A549 (cell line): ENCODE measurements around the gene UNC45B. TPM values are rescaled to one million over a fixed set of nuclear protein-coding genes. Genes with fewer than 3 reads are reported as not detected.

ENCODE experiments used
- ATAC-seq, 2 experiments: fragments of 200-7000 bp in 1 of 2; fragments of >200 bp in 1 of 2; cut with Nextera tagmentation in 1 of 2; cut with Tn5 transposase in 1 of 2; 3 replicates each; pipeline versions ENCODE4 v1.8.0 to v1.9.1; 2018 to 2020; ENCODE audit warnings: mild to moderate bottlenecking in 1 of 2, moderate library complexity in 1 of 2
- CTCF ChIA-PET: fragments of 300-600 bp; sonication (Branson Sonifier 250); formaldehyde crosslinking; extraction: SDS; loops from one replicate; lab custom pipeline; 2021; ENCODE audit warnings: antibody characterized with exemption, inconsistent platforms; lab: Yijun Ruan, JAX
- POLR2A ChIA-PET: fragments of 350-600 bp; formaldehyde crosslinking; extraction: SDS; loops from one replicate; lab custom pipeline; 2021; ENCODE audit warnings: antibody characterized with exemption, inconsistent platforms; lab: Yijun Ruan, JAX
- DNase-seq, 2 experiments: peaks; one replicate each; pipeline versions ENCODE4 v3.0.0 to v3.0.0-alpha.2; 2011 to 2016; ENCODE audit warnings: low read depth in 1 of 2, low spot score in 1 of 2
- FAIRE-seq: peaks from 2 replicates; lab custom pipeline; 2011; peaks lifted over from hg19 to GRCh38; lab: Jason Lieb, UNC
- H3K27ac ChIP-seq, 2 experiments: fragments of >200 bp; sonication (Bioruptor Twin); formaldehyde crosslinking; 3 replicates each; pipeline ENCODE4 v1.5.1; 2016 to 2017
- H3K4me1 ChIP-seq: fragments of >200 bp; sonication (Bioruptor Twin); formaldehyde crosslinking; 3 replicates; pipeline ENCODE4 v1.6.1; 2016
- H3K4me2 ChIP-seq: fragments of >200 bp; sonication (Bioruptor Twin); formaldehyde crosslinking; 3 replicates; pipeline ENCODE4 v1.6.1; 2016
- H3K4me3 ChIP-seq: fragments of >200 bp; sonication (Bioruptor Twin); formaldehyde crosslinking; 3 replicates; pipeline ENCODE4 v1.5.1; 2016
- H3K9me3 ChIP-seq: fragments of >200 bp; sonication (Bioruptor Twin); formaldehyde crosslinking; 3 replicates; pipeline ENCODE4 v1.6.1; 2016
- BHLHE40 ChIP-seq: IDR thresholded peaks from 2 replicates; pipeline ENCODE4 v1.6.1; 2012; ENCODE audit warnings: low read depth, low read length, inconsistent platforms
- CEBPB ChIP-seq, 2 experiments: fragments of >200 bp in 1 of 2; sonication (Bioruptor Twin) in 1 of 2; formaldehyde crosslinking in 1 of 2; IDR thresholded peaks; 2 replicates each; pipeline ENCODE4 v1.6.1; 2012 to 2016
- CTCF ChIP-seq: fragments of >200 bp; sonication (Bioruptor Twin); formaldehyde crosslinking; IDR thresholded peaks from 3 replicates; pipeline ENCODE4 v1.5.1; 2016
- EHF ChIP-seq: fragments of 250-450 bp; sonication (Bioruptor Pico); IDR thresholded peaks from 2 replicates; pipeline ENCODE4 v1.5.0; 2020; ENCODE audit warnings: mild to moderate bottlenecking
- EHMT2 ChIP-seq: fragments of 200-600 bp; sonication (generic); IDR thresholded peaks from 2 replicates; pipeline ENCODE4 v1.6.1; 2016; ENCODE audit warnings: antibody characterized with exemption, low read depth, mild to moderate bottlenecking, moderate library complexity
- ESRRA ChIP-seq: fragments of 150-350 bp; IDR thresholded peaks from 2 replicates; pipeline ENCODE4 v1.6.1; 2014; ENCODE audit warnings: mild to moderate bottlenecking, low read length, borderline replicate concordance
- FOSL2 ChIP-seq, 2 experiments: fragments of 450-650 bp in 1 of 2; fragments of >200 bp in 1 of 2; sonication (Bioruptor Twin) in 1 of 2; formaldehyde crosslinking; IDR thresholded peaks; 2 replicates each; pipeline versions ENCODE4 v1.5.0 to v1.6.1; 2016 to 2020; ENCODE audit warnings: mild to moderate bottlenecking in 1 of 2, moderate library complexity in 1 of 2
- JUN ChIP-seq, 2 experiments: fragments of >200 bp; sonication (Bioruptor Twin); formaldehyde crosslinking; IDR thresholded peaks; 2 replicates in 1 of 2; 3 replicates in 1 of 2; pipeline ENCODE4 v1.6.1; 2016 to 2017
- JUNB ChIP-seq: fragments of >200 bp; sonication (Bioruptor Twin); formaldehyde crosslinking; IDR thresholded peaks from 2 replicates; pipeline ENCODE4 v1.6.1; 2016
- KDM5A ChIP-seq: fragments of 200-600 bp; sonication (generic); IDR thresholded peaks from 2 replicates; pipeline ENCODE4 v1.6.1; 2016; ENCODE audit warnings: antibody characterized with exemption, mild to moderate bottlenecking
- MAFK ChIP-seq: fragments of 450-650 bp; IDR thresholded peaks from 2 replicates; pipeline ENCODE4 v1.6.1; 2014; ENCODE audit not compliant: partially characterized antibody
- MAZ ChIP-seq: fragments of 150-350 bp; IDR thresholded peaks from 2 replicates; pipeline ENCODE4 v1.6.1; 2014; ENCODE audit warnings: antibody characterized with exemption, low read depth, low read length, borderline replicate concordance
- MYC ChIP-seq: IDR thresholded peaks from 2 replicates; pipeline ENCODE4 v1.6.1; 2012; ENCODE audit warnings: mild to moderate bottlenecking, inconsistent platforms, low read length, improper control_type of control experiment, borderline replicate concordance
- NFE2L2 ChIP-seq: fragments of 150-350 bp; conservative IDR thresholded peaks from 2 replicates; pipeline ENCODE4 v1.6.1; 2014; ENCODE audit warnings: low read length
- PBX3 ChIP-seq: IDR thresholded peaks from 2 replicates; pipeline ENCODE4 v1.6.1; 2012
- PHF8 ChIP-seq: fragments of 200-600 bp; sonication (generic); IDR thresholded peaks from 2 replicates; pipeline ENCODE4 v1.6.1; 2016; ENCODE audit warnings: low read depth, mild to moderate bottlenecking, antibody characterized with exemption, moderate library complexity, borderline replicate concordance
- POLR2A ChIP-seq: IDR thresholded peaks from 2 replicates; pipeline ENCODE4 v1.6.1; 2012; ENCODE audit warnings: mild to moderate bottlenecking, low read length
- POLR2AphosphoS2 ChIP-seq: conservative IDR thresholded peaks from 2 replicates; pipeline ENCODE4 v1.6.1; 2012; ENCODE audit warnings: low read length, improper control_type of control experiment, inconsistent platforms
- RARB ChIP-seq: fragments of 250-450 bp; sonication (Bioruptor Pico); IDR thresholded peaks from 2 replicates; pipeline ENCODE4 v1.8.0; 2021; ENCODE audit warnings: mild to moderate bottlenecking, moderate library complexity
- RFX5 ChIP-seq: fragments of 450-650 bp; IDR thresholded peaks from 2 replicates; pipeline ENCODE4 v1.7.1; 2014; ENCODE audit warnings: antibody characterized with exemption, mild to moderate bottlenecking, moderate library complexity
- RNF2 ChIP-seq: fragments of 200-600 bp; sonication (generic); IDR thresholded peaks from 2 replicates; pipeline ENCODE4 v1.6.1; 2016; ENCODE audit warnings: low read depth, mild to moderate bottlenecking, antibody characterized with exemption, moderate library complexity, borderline replicate concordance
- SREBF2 ChIP-seq: fragments of 450-650 bp; IDR thresholded peaks from 2 replicates; pipeline ENCODE4 v1.6.1; 2014; ENCODE audit warnings: mild to moderate bottlenecking, moderate library complexity
- USF2 ChIP-seq: fragments of 450-650 bp; IDR thresholded peaks from 2 replicates; pipeline ENCODE4 v1.6.1; 2014; ENCODE audit warnings: antibody characterized with exemption
- ZC3H11A ChIP-seq: fragments of 450-650 bp; IDR thresholded peaks from 2 replicates; pipeline ENCODE4 v1.6.1; 2014; ENCODE audit warnings: antibody characterized with exemption, mild to moderate bottlenecking
- ZFP36 ChIP-seq: fragments of 450-650 bp; IDR thresholded peaks from 2 replicates; pipeline ENCODE4 v1.6.1; 2014; ENCODE audit warnings: borderline replicate concordance; ENCODE audit not compliant: partially characterized antibody
- ZSCAN20 ChIP-seq: fragments of 250-450 bp; sonication (Bioruptor Pico); IDR thresholded peaks from 2 replicates; pipeline ENCODE4 v1.8.0; 2022; ENCODE audit warnings: mild to moderate bottlenecking, moderate library complexity
- WGBS: methylation state at CpG from one replicate; pipeline ENCODE4 v1.1.6; 2017; ENCODE audit errors: missing lambda C conversion rate; 5-methylcytosine and 5-hydroxymethylcytosine counted together
- polyA plus RNA-seq, 4 experiments: library from polyadenylated mRNA; depleted of rRNA in 3 of 4; stranded (reverse); fragments of >200 nt; fragmentation: RNase III in 1 of 4; extraction: RNeasy Plus Mini Kit Qiagen cat#74134 plus additional on column Dnase treatment in 1 of 4; gene quantifications; 2 replicates in 3 of 4; 3 replicates in 1 of 4; pipeline ENCODE4 v1.2.3, GENCODE V29; 2011 to 2017
- TF ChIP-seq, protein P1 (sequence below): fragments of >200 bp; sonication (Bioruptor Twin); formaldehyde crosslinking; IDR thresholded peaks from 3 replicates; pipeline ENCODE4 v1.6.1; 2016
- TF ChIP-seq, protein P2 (sequence below): fragments of 250-450 bp; sonication (Bioruptor Pico); IDR thresholded peaks from 2 replicates; pipeline ENCODE4 v1.5.0; 2021; ENCODE audit warnings: mild to moderate bottlenecking, moderate library complexity, borderline replicate concordance

The UNC45B gene
- polyA plus RNA-seq, 2 of the 4 experiments (the other 2 are of a cell fraction), result not detected

DNA sequence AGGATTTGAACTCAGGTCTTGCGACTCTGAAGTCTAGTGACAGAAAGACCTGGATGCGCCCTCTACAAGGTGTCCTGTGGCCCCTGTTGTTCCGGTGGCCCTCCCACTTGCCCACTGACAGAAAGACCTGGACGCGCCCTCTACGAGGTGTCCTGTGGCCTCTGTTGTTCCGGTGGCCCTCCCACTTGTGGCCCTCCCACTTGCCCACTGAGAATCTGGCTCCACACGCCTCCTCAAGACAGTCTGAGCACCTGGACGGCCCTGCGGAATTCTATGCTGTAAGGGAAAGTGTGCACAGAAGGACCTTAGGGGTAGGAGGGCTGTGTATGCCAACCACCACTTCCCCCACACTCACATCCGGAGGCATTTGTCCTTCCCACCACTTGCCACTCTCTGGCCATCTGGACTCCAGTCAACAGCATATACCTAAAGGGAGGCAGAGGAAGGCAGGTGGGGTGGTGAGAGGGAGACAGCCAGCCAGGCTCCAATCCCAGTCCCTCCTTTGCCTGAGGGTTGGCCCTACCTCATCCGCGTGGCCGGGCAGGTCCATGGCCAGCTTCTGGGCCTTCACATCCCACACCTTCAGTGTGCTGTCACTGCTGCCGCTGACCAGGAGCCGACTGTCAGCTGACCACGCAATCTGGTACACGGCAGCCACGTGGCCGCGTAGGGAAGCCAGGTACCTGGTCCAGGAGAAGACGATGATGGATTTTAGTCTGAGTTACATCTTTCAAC is 14.6 kb upstream of the UNC45B start:
- no peaks in the 10 kb centered on the region for H3K4me1 ChIP-seq
- TF ChIP-seq RFX5, result no peak
- TF ChIP-seq BHLHE40, result no peak
- no peak for TF ChIP-seq ZC3H11A
- no peak for TF ChIP-seq EHMT2
- TF ChIP-seq RNF2, result no peak
- TF ChIP-seq, protein P1, sequence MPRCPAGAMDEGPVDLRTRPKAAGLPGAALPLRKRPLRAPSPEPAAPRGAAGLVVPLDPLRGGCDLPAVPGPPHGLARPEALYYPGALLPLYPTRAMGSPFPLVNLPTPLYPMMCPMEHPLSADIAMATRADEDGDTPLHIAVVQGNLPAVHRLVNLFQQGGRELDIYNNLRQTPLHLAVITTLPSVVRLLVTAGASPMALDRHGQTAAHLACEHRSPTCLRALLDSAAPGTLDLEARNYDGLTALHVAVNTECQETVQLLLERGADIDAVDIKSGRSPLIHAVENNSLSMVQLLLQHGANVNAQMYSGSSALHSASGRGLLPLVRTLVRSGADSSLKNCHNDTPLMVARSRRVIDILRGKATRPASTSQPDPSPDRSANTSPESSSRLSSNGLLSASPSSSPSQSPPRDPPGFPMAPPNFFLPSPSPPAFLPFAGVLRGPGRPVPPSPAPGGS, result no peak
- no peak for TF ChIP-seq JUNB
- no peak for TF ChIP-seq FOSL2 (IDR thresholded peaks at IDR 0.05)
- TF ChIP-seq FOSL2 (CRISPR knock-in tag; IDR thresholded peaks at IDR 0.05), result no peak
- no peak overlapping the region for H3K4me3 ChIP-seq
- ChIA-PET POLR2A (no interaction called here), CTCF (interaction anchor here (0.5 to 7.1 kb wide), 4 partner anchors 9 to 430 kb away, joined by 3 to 69 read pairs (median 4); partner anchors contain the start of gene RAD51D)
- no peaks in the 10 kb centered on the region for H3K9me3 ChIP-seq
- H3K27ac ChIP-seq, result no peak overlapping the region
- WGBS, result 95% methylated on average over 22 of the region's 22 CpGs
- no peak overlapping the region for H3K4me2 ChIP-seq
- ATAC-seq (no peak), DNase-seq (no peak), FAIRE-seq (no peak)

DNA sequence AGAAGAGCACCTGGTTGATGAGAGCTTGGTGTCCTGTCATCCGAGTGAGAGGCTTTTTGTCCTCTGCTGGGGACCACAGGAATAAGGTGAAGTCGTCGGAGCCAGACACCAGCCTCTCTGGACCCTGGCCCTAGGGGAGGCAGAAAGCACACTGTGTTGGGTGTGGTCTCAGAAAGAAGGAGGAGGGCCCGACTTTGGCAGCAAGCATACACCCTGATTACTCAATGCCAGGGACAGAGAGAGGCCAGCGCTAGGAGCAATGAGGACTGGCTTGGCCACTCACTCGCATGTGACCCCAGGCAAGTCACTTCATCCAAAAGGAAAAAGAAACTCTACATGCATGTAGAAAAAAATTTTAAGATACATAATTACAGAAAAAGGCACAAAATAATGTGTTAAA is 12.3 kb upstream of the UNC45B start:
- ChIA-PET CTCF (interaction anchor here (0.5 to 1.2 kb wide), 2 partner anchors 19 to 691 kb away, joined by 3 to 4 read pairs; no protein-coding TSS in a partner anchor), POLR2A (no interaction called here)
- WGBS, result 88% methylated on average over 6 of the region's 6 CpGs
- no peak for DNase-seq
- Histone ChIP-seq H3K27ac (no peak overlapping the region), H3K4me2 (no peak overlapping the region), H3K4me1 (peaks cover under 1% of the 10 kb centered on the region; the same call in 1 of the 3 replicates), H3K4me3 (no peak overlapping the region), H3K9me3 (no peaks in the 10 kb centered on the region)
- TF ChIP-seq ESRRA (no peak), ZFP36 (no peak), USF2 (no peak), CTCF (no peak), MAZ (no peak), SREBF2 (no peak), FOSL2 (IDR thresholded peaks at IDR 0.05) (no peak), FOSL2 (CRISPR knock-in tag; IDR thresholded peaks at IDR 0.05) (no peak), MAFK (no peak), JUN (IDR thresholded peaks at IDR 0.05) (no peak), JUNB (no peak), POLR2A (no peak), CEBPB (IDR thresholded peaks at IDR 0.05) (no peak), PHF8 (no peak), EHMT2 (no peak)
- FAIRE-seq, result no peak
- no peak for ATAC-seq

DNA sequence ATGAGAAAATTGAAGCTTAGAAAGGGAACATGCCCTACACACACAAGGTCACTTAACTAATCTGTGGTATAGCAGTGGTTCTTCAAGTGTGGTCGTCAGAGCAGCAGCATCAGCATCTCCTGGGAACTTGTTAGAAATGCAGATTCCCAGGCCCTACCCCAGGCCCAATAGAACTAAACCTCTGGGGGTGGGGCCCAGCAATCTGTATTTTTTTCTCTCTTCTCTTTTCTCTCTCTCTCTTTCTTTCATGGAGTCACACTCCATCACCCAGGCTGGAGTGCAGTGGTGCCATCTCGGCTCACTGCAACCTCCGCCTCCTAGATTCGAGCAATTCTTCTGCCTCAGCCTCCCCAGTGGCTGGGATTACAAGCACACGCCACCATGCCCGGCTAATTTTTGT is 9.4 kb upstream of the UNC45B start:
- FAIRE-seq, result no peak
- TF ChIP-seq POLR2AphosphoS2 (no peak), NFE2L2 (no peak), ZFP36 (no peak), EHF (CRISPR knock-in tag) (no peak), RARB (no peak), PBX3 (no peak), ZSCAN20 (no peak), PHF8 (no peak), MYC (no peak), KDM5A (no peak)
- TF ChIP-seq, protein P2, sequence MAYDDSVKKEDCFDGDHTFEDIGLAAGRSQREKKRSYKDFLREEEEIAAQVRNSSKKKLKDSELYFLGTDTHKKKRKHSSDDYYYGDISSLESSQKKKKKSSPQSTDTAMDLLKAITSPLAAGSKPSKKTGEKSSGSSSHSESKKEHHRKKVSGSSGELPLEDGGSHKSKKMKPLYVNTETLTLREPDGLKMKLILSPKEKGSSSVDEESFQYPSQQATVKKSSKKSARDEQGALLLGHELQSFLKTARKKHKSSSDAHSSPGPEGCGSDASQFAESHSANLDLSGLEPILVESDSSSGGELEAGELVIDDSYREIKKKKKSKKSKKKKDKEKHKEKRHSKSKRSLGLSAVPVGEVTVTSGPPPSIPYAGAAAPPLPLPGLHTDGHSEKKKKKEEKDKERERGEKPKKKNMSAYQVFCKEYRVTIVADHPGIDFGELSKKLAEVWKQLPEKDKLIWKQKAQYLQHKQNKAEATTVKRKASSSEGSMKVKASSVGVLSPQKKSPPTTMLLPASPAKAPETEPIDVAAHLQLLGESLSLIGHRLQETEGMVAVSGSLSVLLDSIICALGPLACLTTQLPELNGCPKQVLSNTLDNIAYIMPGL (CRISPR knock-in tag), result no peak

More for the DNA sequence above, 9.4 kb upstream of the UNC45B start:
- ChIA-PET CTCF (interaction anchor here (2.9 kb wide), 1 partner anchor 18 kb away, joined by 23 read pairs; the partner anchor contains the start of gene RAD51D), POLR2A (no interaction called here)
- DNase-seq, result no peak
- no peaks in the 10 kb centered on the region for H3K9me3 ChIP-seq
- 94% methylated on average over 6 of the region's 6 CpGs for WGBS
- H3K4me2 ChIP-seq, result no peak overlapping the region
- H3K4me3 ChIP-seq, result no peak overlapping the region
- no peak overlapping the region for H3K27ac ChIP-seq
- no peak for ATAC-seq
- peaks cover 9% of the 10 kb centered on the region; the same call in 2 of the 3 replicates for H3K4me1 ChIP-seq
